H9 (cell line): Measurements from ENCODE around the gene VWC2. TPM values are rescaled to one million over a fixed set of nuclear protein-coding genes. Genes with fewer than 3 reads are reported as not detected.

ENCODE experiments used
- DNase-seq: peaks from one replicate; pipeline ENCODE4 v3.0.0-alpha.2; 2017
- H2AFZ ChIP-seq: one replicate; pipeline ENCODE4 v1.6.1; 2013; ENCODE audit warnings: mild to moderate bottlenecking, low read length, control low read depth, moderate library complexity
- H2AK5ac ChIP-seq: 2 replicates; pipeline ENCODE4 v1.6.1; 2013; ENCODE audit warnings: low read length, control low read depth, mixed read lengths; ENCODE audit not compliant: insufficient read length
- H2BK120ac ChIP-seq: one replicate; pipeline ENCODE4 v1.6.1; 2013; ENCODE audit warnings: low read depth, mild to moderate bottlenecking, low read length, control low read depth, inconsistent platforms; ENCODE audit not compliant: poor library complexity, severe bottlenecking
- H2BK12ac ChIP-seq: 2 replicates; pipeline ENCODE4 v1.6.1; 2013; ENCODE audit warnings: low read length, control low read depth, mixed read lengths, low read depth; ENCODE audit not compliant: insufficient read length
- H2BK15ac ChIP-seq: 2 replicates; pipeline ENCODE4 v1.6.1; 2013; ENCODE audit warnings: low read depth, low read length, control low read depth
- H2BK20ac ChIP-seq: one replicate; pipeline ENCODE4 v1.6.1; 2013; ENCODE audit warnings: low read depth, mild to moderate bottlenecking, low read length, control low read depth, inconsistent platforms; ENCODE audit not compliant: poor library complexity, severe bottlenecking
- H2BK5ac ChIP-seq: 2 replicates; pipeline ENCODE4 v1.6.1; 2013; ENCODE audit warnings: low read length, control low read depth, mixed read lengths; ENCODE audit not compliant: insufficient read length
- H3K14ac ChIP-seq: 2 replicates; pipeline ENCODE4 v1.6.1; 2013; ENCODE audit warnings: low read length, control low read depth; ENCODE audit not compliant: insufficient read depth
- H3K18ac ChIP-seq: 2 replicates; pipeline ENCODE4 v1.6.1; 2013; ENCODE audit warnings: low read depth, mild to moderate bottlenecking, mixed read lengths, low read length, control low read depth; ENCODE audit not compliant: insufficient read length
- H3K23ac ChIP-seq: 2 replicates; pipeline ENCODE4 v1.6.1; 2013; ENCODE audit warnings: low read length, control low read depth, mixed read lengths, low read depth; ENCODE audit not compliant: insufficient read length
- H3K23me2 ChIP-seq: 2 replicates; pipeline ENCODE4 v1.6.1; 2013; ENCODE audit warnings: low read depth, mild to moderate bottlenecking, mixed read lengths, low read length, control low read depth; ENCODE audit not compliant: insufficient read length, poor library complexity, severe bottlenecking
- H3K27ac ChIP-seq: 2 replicates; pipeline ENCODE4 v1.5.1; 2013; ENCODE audit warnings: low read length, control low read depth, mixed read lengths, low read depth; ENCODE audit not compliant: insufficient read length
- H3K27me3 ChIP-seq: 2 replicates; pipeline ENCODE4 v1.6.1; 2013; ENCODE audit warnings: low read length, control low read depth, inconsistent platforms; ENCODE audit not compliant: insufficient read depth
- H3K4ac ChIP-seq: 2 replicates; pipeline ENCODE4 v1.6.1; 2013; ENCODE audit warnings: low read depth, mild to moderate bottlenecking, control low read depth, inconsistent platforms, low read length, moderate library complexity
- H3K4me1 ChIP-seq: 2 replicates; pipeline ENCODE4 v1.6.1; 2013; ENCODE audit warnings: low read length, control low read depth, inconsistent platforms; ENCODE audit not compliant: insufficient read depth
- H3K4me2 ChIP-seq: 2 replicates; pipeline ENCODE4 v1.6.1; 2013; ENCODE audit warnings: low read length, control low read depth, mixed read lengths; ENCODE audit not compliant: insufficient read length, insufficient read depth
- H3K56ac ChIP-seq: 2 replicates; pipeline ENCODE4 v1.6.1; 2013; ENCODE audit warnings: low read depth, mild to moderate bottlenecking, mixed read lengths, low read length, control low read depth; ENCODE audit not compliant: insufficient read length
- H3K79me1 ChIP-seq: 2 replicates; pipeline ENCODE4 v1.6.1; 2013; ENCODE audit warnings: low read depth, mild to moderate bottlenecking, moderate library complexity, low read length, control low read depth, inconsistent platforms; ENCODE audit not compliant: insufficient read depth, poor library complexity, severe bottlenecking
- H3K79me2 ChIP-seq: 2 replicates; pipeline ENCODE4 v1.6.1; 2013; ENCODE audit warnings: low read length, control low read depth, inconsistent platforms; ENCODE audit not compliant: insufficient read depth
- H3K9ac ChIP-seq: 2 replicates; pipeline ENCODE4 v1.6.1; 2013; ENCODE audit warnings: low read length, control low read depth, mixed read lengths; ENCODE audit not compliant: insufficient read length; ENCODE audit errors: extremely low read depth
- H3K9me3 ChIP-seq: one replicate; pipeline ENCODE4 v1.6.1; 2013; ENCODE audit warnings: low read depth, low read length, inconsistent platforms; ENCODE audit not compliant: control insufficient read depth
- H3T11ph ChIP-seq: one replicate; pipeline ENCODE4 v1.6.1; 2013; ENCODE audit warnings: mild to moderate bottlenecking, low read length, control low read depth, inconsistent platforms
- H4K20me1 ChIP-seq: one replicate; pipeline ENCODE4 v1.6.1; 2013; ENCODE audit not compliant: control insufficient read depth, insufficient read length, insufficient read depth
- H4K5ac ChIP-seq: 2 replicates; pipeline ENCODE4 v1.6.1; 2013; ENCODE audit warnings: low read depth, mild to moderate bottlenecking, mixed read lengths, low read length, control low read depth; ENCODE audit not compliant: insufficient read length
- H4K8ac ChIP-seq: replicated peaks from 2 replicates; pipeline ENCODE4 v1.6.1; 2013; ENCODE audit warnings: low read length, control low read depth, mixed read lengths, low read depth; ENCODE audit not compliant: insufficient read length
- H4K91ac ChIP-seq: 2 replicates; pipeline ENCODE4 v1.6.1; 2013; ENCODE audit warnings: low read depth, mild to moderate bottlenecking, moderate library complexity, mixed read lengths, low read length, control low read depth; ENCODE audit not compliant: insufficient read length
- H3K27ac Mint-ChIP-seq, 3 experiments: 2 replicates in 2 of 3; 3 replicates in 1 of 3; pipeline ENCODE4 v1.8.0; 2020 to 2021; ENCODE audit warnings: mixed read lengths in 3 of 3, mild to moderate bottlenecking in 1 of 3, moderate library complexity in 1 of 3
- H3K27me3 Mint-ChIP-seq: 2 replicates; pipeline ENCODE4 v1.8.0; 2021; ENCODE audit warnings: low read depth, mild to moderate bottlenecking, moderate library complexity, mixed read lengths
- H3K36me3 Mint-ChIP-seq, 3 experiments: 2 replicates in 2 of 3; 3 replicates in 1 of 3; pipeline ENCODE4 v1.8.0; 2020 to 2021; ENCODE audit warnings: low read depth in 3 of 3, mixed read lengths in 3 of 3; ENCODE audit not compliant: insufficient read depth in 1 of 3
- H3K4me1 Mint-ChIP-seq, 2 experiments: 2 replicates each; pipeline ENCODE4 v1.8.0; 2020; ENCODE audit warnings: mixed read lengths in 2 of 2
- H3K4me3 Mint-ChIP-seq, 2 experiments: 2 replicates in 1 of 2; 3 replicates in 1 of 2; pipeline ENCODE4 v1.8.0; 2020 to 2021; ENCODE audit warnings: mild to moderate bottlenecking in 2 of 2, mixed read lengths in 2 of 2, moderate library complexity in 1 of 2
- H3K9me3 Mint-ChIP-seq, 2 experiments: 2 replicates in 1 of 2; 3 replicates in 1 of 2; pipeline ENCODE4 v1.8.0; 2020; ENCODE audit warnings: mild to moderate bottlenecking in 2 of 2, mixed read lengths in 2 of 2, moderate library complexity in 1 of 2
- CTCF ChIP-seq: fragments of 200-600 bp; sonication (generic); conservative IDR thresholded peaks from 3 replicates; pipeline ENCODE4 v1.8.0; 2021; ENCODE audit warnings: antibody characterized with exemption, mild to moderate bottlenecking
- WGBS: extraction: QIAGEN DNeasy Blood & Tissue Kit; methylation state at CpG from one replicate; pipeline ENCODE4 v1.1.7; 2013; ENCODE audit warnings: missing lambda C conversion rate, low lambda C conversion rate, mixed read lengths; ENCODE audit not compliant: insufficient read length; ENCODE audit errors: extremely low coverage; 5-methylcytosine and 5-hydroxymethylcytosine counted together
- total RNA-seq: library from RNA; stranded (reverse); gene quantifications from 2 replicates; pipeline ENCODE4 v1.2.1, GENCODE V29; 2021

Gene VWC2
- total RNA-seq, 1 experiment from 2014 or later: 0.02 TPM

GRCh38 chr7:49790209-49790608 lies 16.8 kb downstream of the VWC2 start:
- Histone ChIP-seq H4K91ac (no peak overlapping the region), H4K8ac (no peak overlapping the region), H2AFZ (no peak overlapping the region), H4K5ac (no peak overlapping the region), H2BK12ac (no peak overlapping the region), H3K9ac (no peak overlapping the region), H3K27me3 (no peaks in the 10 kb centered on the region), H2BK20ac (no peak overlapping the region), H2BK5ac (no peak overlapping the region), H4K20me1 (no peaks in the 10 kb centered on the region), H3K23me2 (no peaks in the 10 kb centered on the region), H3K18ac (no peak overlapping the region), H3K79me1 (no peaks in the 10 kb centered on the region), H3K79me2 (no peaks in the 10 kb centered on the region), H3K4ac (no peak overlapping the region), H2AK5ac (no peak overlapping the region), H2BK120ac (no peak overlapping the region), H3K4me1 (no peaks in the 10 kb centered on the region; the same call in 1 of the 2 replicates), H3K9me3 (no peaks in the 10 kb centered on the region), H3K56ac (no peak overlapping the region), H2BK15ac (no peak overlapping the region), H3K4me2 (no peak overlapping the region), H3K27ac (no peak overlapping the region), H3K14ac (no peak overlapping the region), H3K23ac (no peak overlapping the region), H3T11ph (no peak overlapping the region)
- no CpG with 5 or more reads among the region's 2 CpGs for WGBS
- no peak for DNase-seq
- Mint-ChIP-seq H3K36me3 (no peaks in the 10 kb centered on the region; a peak in 3 of 7 replicates), H3K27ac (no peak overlapping the region; a peak in 1 of 7 replicates), H3K9me3 (peaks cover 0 to 6% of the 10 kb centered on the region in 2 experiments; a peak in 2 of 5 replicates), H3K4me3 (no peak overlapping the region), H3K27me3 (no peaks in the 10 kb centered on the region; the same call in none of the 2 replicates), H3K4me1 (peaks cover 18 to 22% of the 10 kb centered on the region in 2 experiments)
- no peak for TF ChIP-seq CTCF
